HAP-1 (cell line): ENCODE measurements around the gene APOA1.
"Not testable (repeated sequence)": the region's sequence is repeated elsewhere in the genome, so short reads cannot be mapped to it uniquely, and the experiment has no call there.

ENCODE experiments used
- DNase-seq, 2 experiments: peaks; one replicate each; pipeline ENCODE4 v3.0.0-alpha.2; 2016 to 2020; ENCODE audit warnings: low spot score in 2 of 2
- H3K27me3 ChIP-seq: fragments of 250-450 bp; sonication (Bioruptor Pico); 2 replicates; pipeline ENCODE4 v1.5.1; 2020; ENCODE audit warnings: low read depth, mild to moderate bottlenecking, moderate library complexity
- H3K36me3 ChIP-seq: fragments of 250-450 bp; sonication (Bioruptor Pico); replicated peaks from 2 replicates; pipeline ENCODE4 v1.5.1; 2020; ENCODE audit warnings: mild to moderate bottlenecking
- H3K4me1 ChIP-seq: fragments of 250-450 bp; sonication (Bioruptor Pico); 2 replicates; pipeline ENCODE4 v1.5.1; 2020; ENCODE audit warnings: mild to moderate bottlenecking
- H3K4me3 ChIP-seq: fragments of 250-450 bp; sonication (Bioruptor Pico); 2 replicates; pipeline ENCODE4 v1.5.1; 2020; ENCODE audit warnings: mild to moderate bottlenecking, moderate library complexity
- H3K9me3 ChIP-seq: fragments of 250-450 bp; sonication (Bioruptor Pico); 2 replicates; pipeline ENCODE4 v1.5.1; 2020; ENCODE audit warnings: mild to moderate bottlenecking, moderate library complexity
- in situ Hi-C: fragments of 300-500 bp; cut with MboI; formaldehyde crosslinking; loops from 3 replicates; pipeline ENCODE4 v1.14.3; 2020; ENCODE audit warnings: low sequenced_read_pairs, inconsistent platforms, mixed read lengths

Gene APOA1

GRCh38 chr11:116808262-116809175 lies 28.9 kb downstream of the APOA1 start:
- H3K36me3 ChIP-seq = no peaks in the 10 kb centered on the region
- no peak overlapping the region for H3K4me3 ChIP-seq
- H3K9me3 ChIP-seq = no peaks in the 10 kb centered on the region
- no peak for DNase-seq
- in situ Hi-C loops = no loop called here
- H3K27me3 ChIP-seq = no peaks in the 10 kb centered on the region
- no peaks in the 10 kb centered on the region for H3K4me1 ChIP-seq

GRCh38 chr11:116807601-116808261 lies 29.7 kb downstream of the APOA1 start:
- no peak for DNase-seq
- H3K9me3 ChIP-seq = no peaks in the 10 kb centered on the region
- no peaks in the 10 kb centered on the region for H3K36me3 ChIP-seq
- H3K4me3 ChIP-seq = no peak overlapping the region
- no peaks in the 10 kb centered on the region for H3K4me1 ChIP-seq
- in situ Hi-C loops = no loop called here
- H3K27me3 ChIP-seq = peaks cover 2% of the 10 kb centered on the region; the same call in 1 of the 2 replicates

GRCh38 chr11:116804001-116804400 lies 33.4 kb downstream of the APOA1 start:
- in situ Hi-C loops = no loop called here
- Histone ChIP-seq H3K4me1 (no peaks in the 10 kb centered on the region), H3K27me3 (peaks cover 2% of the 10 kb centered on the region; the same call in 1 of the 2 replicates), H3K36me3 (no peaks in the 10 kb centered on the region), H3K4me3 (no peak overlapping the region), H3K9me3 (no peaks in the 10 kb centered on the region)
- DNase-seq = no peak

DNA sequence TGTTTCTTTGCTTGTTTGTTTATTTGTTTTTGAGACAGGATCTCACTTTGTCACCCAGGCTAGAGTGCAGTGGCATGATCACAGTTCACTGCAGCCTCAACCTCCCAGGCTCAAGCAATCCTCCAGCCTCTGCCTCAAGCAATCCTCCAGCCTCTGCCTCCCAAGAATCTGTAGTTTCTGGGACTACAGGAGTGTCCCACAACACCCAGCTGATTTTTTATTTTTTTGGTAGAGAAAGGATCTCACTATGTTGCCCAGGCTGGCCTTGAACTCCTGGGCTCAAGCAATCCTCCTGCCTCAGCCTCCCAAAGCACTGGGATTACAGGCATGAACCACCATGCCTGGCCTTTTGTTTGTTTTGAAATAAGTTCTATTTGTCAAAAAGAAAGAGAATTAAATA lies 35.8 kb downstream of the APOA1 start:
- H3K27me3 ChIP-seq, H3K4me1 ChIP-seq, H3K9me3 ChIP-seq, H3K4me3 ChIP-seq, H3K36me3 ChIP-seq, DNase-seq, in situ Hi-C loops: not testable (repeated sequence)

- in situ Hi-C loops = no loop called here
- no peak for DNase-seq
These were observed 36.8 kb downstream of the APOA1 start for GRCh38 chr11:116800610-116801009.

GRCh38 chr11:116798368-116798767 lies 39.1 kb downstream of the APOA1 start:
- H3K27me3 ChIP-seq = peaks cover 2% of the 10 kb centered on the region; the same call in 1 of the 2 replicates
- DNase-seq = no peak
- in situ Hi-C loops = no loop called here

More at GRCh38 chr11:116800610-116801009, 36.8 kb downstream of the APOA1 start:
- no peak overlapping the region for H3K4me3 ChIP-seq
- no peaks in the 10 kb centered on the region for H3K9me3 ChIP-seq
- no peaks in the 10 kb centered on the region for H3K36me3 ChIP-seq
- H3K27me3 ChIP-seq = peaks cover 2% of the 10 kb centered on the region; the same call in 1 of the 2 replicates
- H3K4me1 ChIP-seq = no peaks in the 10 kb centered on the region

GRCh38 chr11:116797816-116798215 lies 39.6 kb downstream of the APOA1 start:
- no peaks in the 10 kb centered on the region for H3K9me3 ChIP-seq
- no peak for DNase-seq
- H3K4me1 ChIP-seq = peaks cover 4% of the 10 kb centered on the region; the same call in 1 of the 2 replicates
- in situ Hi-C loops = no loop called here
- peaks cover under 1% of the 10 kb centered on the region; the same call in 1 of the 2 replicates for H3K27me3 ChIP-seq
- no peaks in the 10 kb centered on the region for H3K36me3 ChIP-seq
- H3K4me3 ChIP-seq = no peak overlapping the region

More at GRCh38 chr11:116798368-116798767, 39.1 kb downstream of the APOA1 start:
- Histone ChIP-seq H3K36me3 (no peaks in the 10 kb centered on the region), H3K4me1 (peaks cover 4% of the 10 kb centered on the region; the same call in 1 of the 2 replicates), H3K9me3 (no peaks in the 10 kb centered on the region), H3K4me3 (no peak overlapping the region)

- Histone ChIP-seq H3K27me3 (no peaks in the 10 kb centered on the region), H3K9me3 (no peaks in the 10 kb centered on the region), H3K36me3 (no peaks in the 10 kb centered on the region), H3K4me1 (peaks cover 4% of the 10 kb centered on the region; the same call in 1 of the 2 replicates), H3K4me3 (no peak overlapping the region)
- in situ Hi-C loops = no loop called here
- DNase-seq = no peak
These were observed 40.9 kb downstream of the APOA1 start for GRCh38 chr11:116796548-116796947.

DNA sequence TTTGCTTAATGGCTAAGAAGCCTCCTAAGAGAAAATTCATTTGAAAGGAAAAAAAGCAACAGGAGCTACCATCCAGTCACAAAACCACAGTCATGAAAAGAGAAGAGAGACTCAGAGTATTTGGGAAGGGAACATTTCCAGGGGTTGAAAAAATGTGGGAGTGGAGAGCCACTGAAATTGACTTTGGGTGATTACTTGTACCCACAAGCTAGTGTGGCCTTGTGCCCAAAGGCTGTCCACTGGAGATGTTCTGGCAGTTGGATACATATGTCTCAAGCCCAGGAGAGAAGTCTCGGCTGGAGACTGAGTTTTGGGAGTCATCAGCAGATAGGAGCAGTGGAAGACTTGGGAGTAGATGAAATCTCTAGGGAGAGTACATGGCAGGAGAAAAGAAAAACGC lies 42.6 kb downstream of the APOA1 start:
- Histone ChIP-seq H3K36me3 (no peaks in the 10 kb centered on the region), H3K4me3 (no peak overlapping the region), H3K9me3 (no peaks in the 10 kb centered on the region), H3K4me1 (peaks cover 4% of the 10 kb centered on the region; the same call in 1 of the 2 replicates), H3K27me3 (no peaks in the 10 kb centered on the region)
- in situ Hi-C loops = loop anchor here (5.0 kb wide), 1 partner anchor 307 kb away; no protein-coding TSS in a partner anchor
- DNase-seq = no peak

GRCh38 chr11:116793772-116794097 lies 43.7 kb downstream of the APOA1 start:
- peaks cover 4% of the 10 kb centered on the region; the same call in 1 of the 2 replicates for H3K4me1 ChIP-seq
- H3K36me3 ChIP-seq = no peaks in the 10 kb centered on the region
- H3K4me3 ChIP-seq = no peak overlapping the region
- in situ Hi-C loops = loop anchor here (5.0 kb wide), 1 partner anchor 309 kb away; no protein-coding TSS in a partner anchor
- no peaks in the 10 kb centered on the region for H3K9me3 ChIP-seq
- H3K27me3 ChIP-seq = no peaks in the 10 kb centered on the region
- peak in 1 of 2 experiments; percentile 35 for DNase-seq

DNA sequence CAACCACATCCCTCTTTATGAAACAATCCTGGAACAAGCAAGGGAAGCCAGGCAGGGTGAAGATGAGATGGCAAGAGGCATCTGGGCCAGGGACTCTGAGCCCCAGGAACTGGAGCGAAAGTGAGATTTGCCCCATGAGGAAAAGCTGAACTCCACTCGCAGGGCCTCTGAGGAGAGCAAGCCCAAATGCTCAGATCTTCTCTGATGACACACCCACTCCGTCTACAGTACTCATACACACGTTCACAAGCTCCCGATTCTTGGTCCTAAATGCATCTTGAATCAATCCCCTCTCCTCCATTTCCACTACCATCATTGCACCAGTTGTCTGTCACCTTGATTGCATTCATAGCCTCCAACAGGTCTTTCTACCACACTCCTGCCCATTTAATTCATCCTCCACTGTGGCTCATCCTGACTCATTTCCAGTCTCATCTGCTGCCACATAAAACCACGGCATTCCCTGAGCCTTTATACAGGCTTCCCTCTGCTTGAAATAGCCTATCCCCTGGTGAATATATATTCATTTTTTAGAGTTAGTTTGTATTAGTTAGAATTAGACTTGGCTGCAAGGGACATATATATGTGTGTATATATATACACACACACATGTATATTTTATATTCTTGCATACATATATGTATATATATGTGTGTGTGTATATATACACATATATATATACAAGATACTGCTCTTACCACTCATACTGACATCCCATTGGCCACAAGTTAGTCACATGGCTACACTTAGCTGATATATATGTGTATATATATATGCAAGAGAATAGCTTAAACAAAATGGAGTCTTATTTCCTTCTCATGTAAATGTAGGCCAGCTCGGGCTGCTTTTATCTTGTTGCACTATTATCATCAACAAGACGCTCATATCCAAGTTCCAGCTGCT lies 44.3 kb downstream of the APOA1 start:
- in situ Hi-C loops = loop anchor here (5.0 kb wide), 1 partner anchor 309 kb away; no protein-coding TSS in a partner anchor
- Histone ChIP-seq H3K36me3 (no peaks in the 10 kb centered on the region), H3K4me3 (no peak overlapping the region), H3K27me3 (no peaks in the 10 kb centered on the region), H3K9me3 (no peaks in the 10 kb centered on the region; the same call in 1 of the 2 replicates), H3K4me1 (peaks cover 8% of the 10 kb centered on the region)
- no peak for DNase-seq

DNA sequence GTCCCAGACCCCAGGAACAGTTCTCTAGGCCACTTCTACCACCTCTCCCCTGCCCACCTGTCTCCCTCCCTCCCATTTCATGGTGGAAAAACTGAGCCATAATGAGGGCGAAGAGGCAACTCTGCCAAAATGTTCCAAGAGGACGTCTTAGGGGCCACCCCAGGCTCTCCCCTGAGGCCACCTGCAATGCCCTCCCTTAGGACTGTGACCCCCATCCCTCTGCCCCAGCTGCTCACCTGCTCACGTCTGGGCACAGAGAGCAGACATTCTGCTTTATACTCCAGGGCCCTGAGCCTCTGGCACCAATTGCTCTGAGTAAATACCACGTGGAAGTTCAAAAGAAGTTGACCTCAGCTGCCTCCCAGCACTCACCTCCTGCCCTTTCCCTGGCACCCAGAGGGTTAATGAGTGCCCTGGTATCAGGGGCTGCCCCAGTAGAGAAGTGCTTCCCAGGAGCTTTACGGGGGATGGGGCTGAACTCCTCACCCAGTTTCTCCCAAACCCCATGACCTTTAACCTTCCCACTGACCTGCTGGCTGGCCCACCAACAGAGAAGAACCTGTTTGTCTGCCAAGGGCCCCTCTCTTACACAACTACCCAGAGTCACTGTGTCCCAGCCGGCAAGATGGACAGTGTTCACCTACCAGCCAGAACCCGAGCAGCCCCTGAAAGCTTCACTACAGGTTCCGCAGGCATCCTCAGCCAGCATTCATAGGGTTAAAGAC lies 45.1 kb downstream of the APOA1 start:
- Histone ChIP-seq H3K4me3 (no peak overlapping the region), H3K4me1 (peaks cover 8% of the 10 kb centered on the region), H3K36me3 (no peaks in the 10 kb centered on the region), H3K9me3 (no peaks in the 10 kb centered on the region; the same call in 1 of the 2 replicates), H3K27me3 (no peaks in the 10 kb centered on the region)
- DNase-seq = no peak
- in situ Hi-C loops = loop anchor here (5.0 kb wide), 1 partner anchor 310 kb away; no protein-coding TSS in a partner anchor
